ENCODE results near the gene DSTN.

Gene DSTN

DNA sequence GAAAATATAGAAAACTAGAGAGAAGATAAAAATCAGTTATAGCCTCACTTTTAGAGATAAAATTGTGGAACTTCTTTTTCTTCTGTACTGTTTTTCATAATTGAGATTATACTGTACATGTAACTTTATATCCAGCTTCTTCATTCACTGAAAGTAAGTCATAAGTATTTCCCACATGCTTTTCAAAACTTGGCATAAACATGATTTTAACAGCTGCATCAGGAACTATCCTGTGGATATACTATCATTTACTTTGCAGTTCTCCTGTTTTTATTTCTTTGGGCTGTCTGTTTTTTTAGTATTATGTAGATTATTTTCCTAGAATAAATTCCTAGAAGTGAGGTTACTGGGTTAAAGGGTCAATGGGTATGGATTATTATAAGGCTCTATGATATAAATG lies 14.8 kb downstream of the DSTN start:
- DNase-seq: no peak

DNA sequence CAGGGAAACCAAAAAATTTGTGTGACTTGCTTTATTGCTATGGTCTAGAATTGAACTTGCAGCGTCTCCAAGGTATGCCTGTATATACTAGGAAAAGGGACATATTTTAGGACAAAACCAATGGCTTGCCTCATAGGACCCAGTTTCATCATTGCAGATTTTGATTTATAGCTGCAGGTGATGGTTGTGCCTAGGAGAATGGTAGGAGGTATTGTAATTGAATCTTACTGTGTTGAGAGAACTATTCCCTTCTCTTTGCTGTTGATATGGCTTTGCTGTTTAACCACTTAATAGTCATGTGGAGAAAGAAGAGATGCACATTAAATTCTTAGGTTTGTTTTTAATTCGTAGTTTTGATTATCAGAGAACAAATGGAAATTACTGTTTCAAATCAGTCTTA lies 16.4 kb downstream of the DSTN start:
- DNase-seq: peak in 1 of 3 experiments; percentile 13

DNA sequence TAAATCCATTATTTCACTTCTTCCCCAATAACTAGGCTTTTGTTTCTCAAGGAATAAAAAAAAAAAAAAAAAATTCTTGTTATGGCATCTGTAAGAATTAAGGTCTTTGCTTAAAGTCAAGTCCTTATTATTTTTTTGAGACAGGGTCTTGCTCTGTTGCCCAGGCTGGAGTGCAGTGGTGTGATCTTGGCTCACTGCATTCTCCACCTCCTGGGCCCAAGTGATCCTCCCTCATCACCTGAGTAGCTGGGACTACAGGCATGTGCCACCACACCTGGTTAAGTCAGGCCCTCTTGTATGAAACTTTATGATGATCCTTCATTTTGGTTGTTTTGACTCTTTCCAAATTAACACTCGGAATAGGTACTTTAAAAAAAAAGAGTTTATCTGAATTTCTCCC lies 17.3 kb downstream of the DSTN start:
- no peak for DNase-seq

DNA sequence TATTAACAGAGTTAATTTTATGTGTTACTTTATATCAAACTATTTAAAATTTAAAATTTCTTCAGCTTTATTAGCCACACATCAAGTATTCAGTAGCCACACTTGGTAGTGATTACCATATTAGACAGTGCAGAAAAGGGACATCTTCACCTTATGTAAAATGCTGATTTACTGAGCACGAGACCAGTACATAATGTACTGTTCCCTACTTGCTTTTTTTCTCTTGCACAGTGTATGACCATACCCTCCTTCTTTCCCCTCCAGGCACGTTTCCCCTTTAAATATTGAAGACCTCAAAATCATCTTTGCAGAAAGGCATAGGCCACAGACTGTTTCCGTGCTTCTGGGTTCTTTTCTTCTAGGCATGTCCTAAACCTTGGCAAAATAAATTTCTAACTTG lies 17.9 kb downstream of the DSTN start:
- DNase-seq: no peak

DNA sequence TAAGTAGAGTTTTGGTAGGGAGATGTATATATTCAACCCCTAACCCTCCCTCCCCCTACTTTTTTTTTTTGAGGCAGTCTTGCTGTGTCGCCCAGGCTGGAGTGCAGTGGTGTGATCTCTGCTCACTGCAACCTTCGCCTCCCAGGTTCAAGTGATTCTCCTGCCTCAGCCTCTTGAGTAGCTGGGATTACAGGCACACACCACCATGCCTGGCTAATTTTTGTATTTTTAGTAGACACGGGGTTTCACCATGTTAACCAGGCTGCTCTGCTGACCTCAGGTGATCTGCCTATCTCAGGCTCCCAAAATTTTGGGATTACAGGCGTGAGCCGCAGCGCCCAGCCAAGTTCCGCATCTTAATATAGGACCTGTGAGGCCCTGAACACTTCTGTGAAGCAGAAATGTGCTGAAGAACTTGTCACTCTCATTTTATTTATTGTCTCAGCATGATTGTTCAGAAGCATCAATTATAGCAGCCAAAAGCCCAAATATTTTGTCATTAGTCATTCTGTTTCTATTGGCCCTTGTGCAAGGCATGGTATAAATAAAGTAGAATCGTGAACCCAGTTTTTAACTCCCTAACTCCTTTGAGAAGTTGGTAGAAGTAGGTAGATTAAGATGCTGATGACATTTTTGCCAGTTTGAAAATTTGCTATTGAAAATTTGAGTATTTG lies 19.4 kb downstream of the DSTN start:
- DNase-seq: peak in 1 of 3 experiments; percentile 63

DNA sequence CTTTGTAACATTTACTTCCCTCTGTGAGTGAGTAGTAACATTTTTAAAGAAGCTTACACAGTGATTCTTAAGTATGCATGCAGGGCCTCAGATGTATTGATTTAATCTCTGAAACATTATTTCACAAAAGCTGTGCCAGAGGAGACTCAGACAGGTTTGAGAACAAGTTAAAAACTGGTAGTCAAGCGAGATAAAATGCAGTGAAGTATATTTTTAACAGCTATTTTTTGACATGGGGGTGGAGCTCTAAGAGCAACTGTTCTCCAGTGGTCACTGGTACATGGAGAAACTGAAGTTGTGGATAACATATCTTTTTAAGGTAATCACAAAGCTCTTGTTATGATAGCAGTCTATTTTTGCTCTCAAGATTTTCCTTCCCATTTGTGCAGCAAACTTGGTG lies 20.4 kb downstream of the DSTN start:
- no peak for DNase-seq

DNA sequence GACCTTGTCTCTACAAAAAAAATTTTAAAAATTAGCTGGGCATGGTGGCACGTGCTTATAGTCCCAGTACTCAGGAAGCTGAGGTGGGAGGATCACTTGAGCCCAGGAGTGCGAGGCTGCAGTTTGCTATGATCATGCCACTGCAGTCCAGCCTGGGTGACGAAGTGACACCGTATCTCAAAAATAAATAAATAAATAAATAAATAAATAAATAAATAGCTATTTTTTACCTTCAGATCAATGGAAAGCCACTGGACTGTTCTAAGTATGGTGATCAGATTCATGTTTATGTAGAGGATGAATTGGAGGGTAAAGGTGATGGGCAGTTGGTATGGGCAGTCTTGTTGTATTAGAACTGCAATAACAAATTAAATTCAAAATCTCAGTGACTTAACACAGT lies 24.0 kb downstream of the DSTN start:
- no peak for DNase-seq

DNA sequence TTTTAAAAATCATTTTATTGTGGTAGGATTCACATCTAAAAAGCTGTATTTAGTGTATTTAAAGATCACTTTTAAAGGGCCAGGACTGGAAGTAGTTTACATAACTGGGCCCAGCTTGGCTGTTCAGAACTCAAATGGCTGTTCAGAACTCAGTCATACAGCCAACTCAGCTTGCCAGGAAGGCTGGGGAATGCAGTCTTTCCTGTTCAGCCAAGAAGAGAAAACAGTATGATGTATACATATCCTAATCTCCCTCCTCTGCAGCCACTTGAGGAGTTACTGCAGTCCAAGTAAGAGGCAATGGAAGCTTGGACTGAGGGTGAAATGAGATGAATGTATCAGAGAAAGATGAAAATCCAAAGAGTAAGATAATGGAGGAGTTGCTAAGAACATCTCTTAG lies 24.6 kb downstream of the DSTN start:
- no peak for DNase-seq

DNA sequence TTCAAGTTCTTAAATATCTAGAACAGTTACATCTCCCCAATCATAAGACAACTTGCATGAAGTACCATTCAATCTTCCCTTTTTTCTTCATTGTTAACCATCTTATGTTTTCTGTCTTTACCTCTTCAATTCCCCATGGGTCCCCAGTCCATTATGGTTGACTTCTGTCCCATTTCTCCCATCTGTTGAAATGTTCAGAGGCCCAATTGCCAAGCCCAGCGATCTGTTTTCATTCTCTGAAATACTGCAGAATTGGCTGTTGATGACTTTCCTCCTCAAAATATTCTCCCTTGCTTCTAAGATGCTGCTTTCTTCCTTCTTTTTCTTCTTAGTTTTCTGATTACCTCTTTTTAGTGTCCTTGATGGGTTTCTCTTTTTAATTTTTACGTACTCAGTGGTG lies 26.0 kb downstream of the DSTN start:
- DNase-seq: no peak

DNA sequence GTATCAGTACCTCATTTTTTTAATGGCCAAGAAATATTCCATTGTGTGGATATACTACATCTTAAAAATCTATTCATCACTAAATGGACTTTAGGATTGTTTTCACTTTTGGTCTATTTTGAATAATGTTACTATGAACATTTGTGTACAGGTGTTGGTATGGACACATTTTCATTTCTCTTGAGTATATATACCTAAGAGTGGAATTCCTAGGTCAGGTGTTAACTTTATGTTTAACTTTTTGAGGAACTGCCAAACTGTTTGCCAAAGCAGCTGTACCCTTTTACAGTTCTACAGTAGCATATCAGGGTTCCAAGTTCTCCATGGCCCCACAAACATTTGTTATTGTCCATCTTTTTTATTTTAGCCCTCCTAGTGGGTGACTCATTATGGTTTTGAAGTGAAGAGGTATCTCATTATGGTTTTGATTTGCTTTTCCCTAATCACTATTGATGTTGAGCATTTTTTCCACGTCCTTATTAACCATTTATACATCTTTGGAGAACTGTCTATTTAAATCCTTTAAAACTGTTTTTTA lies 28.2 kb downstream of the DSTN start:
- DNase-seq: no peak

DNA sequence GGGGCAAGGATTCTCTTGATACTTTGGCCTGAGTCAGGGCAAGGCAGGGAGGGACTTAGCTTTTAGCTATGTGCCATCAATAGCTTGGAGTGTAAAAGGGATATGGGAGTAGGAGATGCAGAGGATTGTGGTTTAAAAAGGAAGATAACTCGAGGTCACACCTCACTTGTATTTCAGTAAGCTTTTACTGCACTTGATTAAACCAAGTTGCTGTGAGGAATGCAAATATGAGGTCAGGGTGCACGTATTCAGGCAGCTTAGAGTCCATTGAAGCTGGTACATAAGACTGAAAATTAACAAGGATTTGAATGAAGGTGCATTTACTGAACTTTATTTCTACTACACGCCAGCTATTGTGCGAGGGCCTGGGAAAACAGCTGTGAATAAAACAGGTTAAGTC lies 32.1 kb downstream of the DSTN start:
- DNase-seq: no peak

DNA sequence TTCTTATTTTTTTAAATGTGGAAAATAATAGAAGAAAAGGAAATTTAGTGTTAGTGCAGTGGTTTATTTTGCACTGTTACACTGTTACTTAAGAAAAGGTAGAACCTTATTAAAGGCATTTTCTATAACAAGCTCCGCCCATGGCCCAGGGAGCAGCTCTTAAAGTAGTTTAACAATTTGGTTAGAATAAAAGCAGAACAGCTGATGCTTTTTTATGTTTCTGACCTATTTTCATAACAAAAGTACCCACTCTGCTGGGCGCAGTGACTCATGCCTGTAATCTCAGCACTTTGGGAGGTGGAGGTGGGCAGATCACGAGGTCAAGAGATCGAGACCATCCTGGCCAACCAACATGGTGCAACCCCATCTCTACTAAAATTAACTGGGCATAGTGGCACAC lies 32.6 kb downstream of the DSTN start:
- DNase-seq: no peak

DNA sequence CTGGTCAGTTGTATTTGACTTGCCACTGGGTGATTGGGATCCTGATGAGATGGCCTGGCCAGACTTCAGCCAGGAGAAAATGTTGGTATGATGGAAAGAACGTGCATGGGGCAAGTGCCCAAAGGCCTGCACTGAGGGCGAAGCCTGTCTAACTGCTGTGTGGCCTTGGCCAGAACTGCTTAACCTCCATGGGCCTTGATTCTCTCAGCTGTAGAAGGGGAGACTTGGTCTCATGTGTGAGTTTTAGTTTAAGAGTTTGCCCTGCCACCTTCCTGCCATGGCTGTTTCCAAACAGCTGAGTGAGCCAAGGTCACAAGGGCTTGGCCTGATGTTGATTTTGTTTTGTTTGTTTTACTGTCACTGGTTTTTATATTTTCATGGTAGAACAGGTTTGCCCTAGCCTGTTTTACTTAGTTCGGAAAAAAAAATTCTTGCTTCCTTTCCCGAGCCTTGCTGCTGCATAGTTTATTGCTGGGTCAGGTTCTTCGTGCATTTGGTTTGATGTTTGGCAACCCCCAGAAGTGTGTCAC lies 35.3 kb downstream of the DSTN start:
- DNase-seq: no peak

DNA sequence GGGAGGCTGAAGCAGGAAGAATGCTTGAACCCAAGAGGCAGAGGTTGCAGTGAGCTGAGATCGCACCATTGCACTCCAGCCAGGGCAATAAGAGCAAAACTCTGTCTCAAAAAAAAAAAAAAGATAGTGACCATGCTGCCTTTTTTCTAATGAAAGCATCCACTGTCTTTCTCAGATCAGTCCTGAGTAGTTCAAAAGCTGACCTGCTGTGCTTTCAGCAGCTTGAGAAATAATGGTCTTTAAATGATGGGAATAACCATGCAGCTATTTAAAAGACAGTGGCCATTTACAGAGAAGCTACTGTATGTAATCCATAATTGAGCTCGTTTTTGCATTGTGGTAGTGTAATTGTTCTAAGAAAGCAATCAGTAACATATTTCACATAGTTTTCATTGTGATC lies 36.1 kb downstream of the DSTN start:
- DNase-seq: no peak

DNA sequence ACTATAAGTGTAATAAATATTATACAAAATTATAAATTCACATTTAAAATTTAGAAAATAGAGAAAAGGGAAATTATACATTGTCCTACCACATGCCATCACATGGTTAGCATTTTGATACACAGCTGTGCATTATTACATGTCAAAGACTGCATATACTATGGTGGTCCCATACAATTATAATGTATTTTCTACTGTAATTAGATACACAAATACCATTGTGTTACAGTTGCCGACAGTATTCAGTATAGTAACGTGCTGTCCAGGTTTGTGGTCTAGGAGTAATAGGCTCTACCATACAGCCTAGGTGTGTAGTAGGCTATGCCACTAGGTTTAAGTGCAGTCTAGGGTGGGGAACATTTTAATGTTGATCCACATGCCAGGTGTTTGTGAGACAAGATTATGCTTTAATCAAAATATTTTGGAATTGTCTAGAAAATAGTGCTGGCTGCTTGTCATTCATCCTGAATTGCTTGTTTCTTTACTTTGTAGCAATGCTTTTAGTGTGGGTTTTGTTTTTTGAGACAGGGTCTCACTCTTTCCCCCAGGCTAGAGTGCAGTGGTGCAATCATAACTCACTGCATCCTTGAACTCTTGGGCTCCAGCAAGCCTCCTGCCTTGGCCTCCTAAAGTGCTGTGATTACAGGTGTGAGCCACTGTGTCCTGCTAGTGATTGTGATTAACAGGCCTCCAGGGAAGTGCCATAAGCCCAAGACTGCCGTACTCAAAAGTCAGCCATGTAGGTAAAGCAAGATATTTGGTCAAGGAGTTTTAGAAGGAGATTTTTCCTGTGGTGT lies 39.0 kb downstream of the DSTN start:
- DNase-seq: no peak

DNA sequence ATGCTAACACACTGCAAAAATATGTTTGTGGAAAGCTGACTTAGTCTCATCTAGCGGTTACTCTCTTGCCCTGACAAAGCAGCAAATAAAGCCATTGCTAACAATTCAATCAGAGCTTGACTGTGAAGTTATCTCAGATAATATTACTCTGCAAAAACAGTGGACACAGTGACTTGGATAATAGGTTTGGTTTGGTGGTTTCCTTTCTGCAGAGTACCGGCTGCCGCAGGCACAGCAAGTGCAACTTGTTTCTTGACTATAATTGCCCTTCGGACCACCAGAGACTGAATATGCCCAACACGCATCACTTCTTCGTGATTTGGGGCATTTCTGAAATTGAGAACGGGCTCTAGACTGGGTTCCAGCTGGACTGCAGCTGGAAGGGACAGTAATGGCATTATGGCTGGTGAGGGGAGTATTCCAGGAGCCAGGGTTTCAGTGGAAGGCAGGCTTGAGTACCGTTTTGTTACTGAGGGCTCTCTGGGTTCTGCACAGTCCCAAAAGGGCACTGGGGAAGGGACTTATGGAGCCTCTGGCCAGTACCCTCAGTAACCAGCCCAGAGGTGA lies 40.0 kb downstream of the DSTN start:
- no peak for DNase-seq

DNA sequence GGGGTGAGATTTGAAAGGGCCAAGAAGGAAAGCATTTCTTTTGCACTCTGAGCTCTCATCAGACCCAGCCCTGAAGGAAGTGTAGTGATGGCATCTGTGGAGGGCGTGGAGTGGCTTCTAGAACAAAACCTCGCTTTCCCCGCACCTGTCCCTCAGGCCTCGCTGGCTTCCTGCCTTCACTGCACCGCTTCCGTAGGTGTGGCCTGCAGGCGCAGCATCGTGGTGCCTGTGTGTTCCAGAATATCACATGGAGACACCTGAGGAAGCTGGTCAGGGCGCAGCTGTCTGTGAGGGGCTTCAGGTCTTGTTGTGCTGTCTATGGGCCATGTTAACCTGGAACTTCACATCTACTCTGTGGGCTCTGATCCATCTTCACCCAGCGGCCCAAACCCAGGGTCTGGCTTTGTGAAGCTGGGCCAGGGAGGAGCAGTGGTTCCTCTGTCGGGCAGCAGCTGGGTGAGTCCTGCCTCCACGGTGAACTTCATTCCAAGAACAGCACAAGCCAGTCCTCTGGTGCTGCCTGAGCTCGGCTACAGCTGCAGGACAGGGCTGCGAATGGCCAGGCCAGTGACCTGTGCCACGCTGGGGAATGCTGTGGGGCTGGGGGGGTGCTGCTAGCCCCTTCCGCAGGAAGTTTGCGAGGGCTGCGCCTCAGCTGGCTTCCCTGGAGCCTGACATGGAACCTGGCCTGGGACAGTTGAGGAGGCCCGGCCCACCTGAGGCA lies 40.9 kb downstream of the DSTN start:
- no peak for DNase-seq

DNA sequence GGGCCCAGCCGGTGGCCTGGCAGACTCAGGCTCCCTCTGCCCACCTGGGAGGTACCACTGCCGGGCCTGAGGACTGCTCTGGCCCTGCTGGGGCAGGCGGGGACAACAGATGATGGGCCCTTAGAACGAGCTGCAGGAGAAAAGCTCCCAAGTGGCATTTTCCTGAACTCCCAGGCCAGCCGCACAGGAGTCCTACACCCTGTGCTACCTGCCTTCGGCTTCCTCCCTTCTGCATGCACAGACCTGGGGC lies 41.3 kb downstream of the DSTN start:
- DNase-seq: no peak

DNA sequence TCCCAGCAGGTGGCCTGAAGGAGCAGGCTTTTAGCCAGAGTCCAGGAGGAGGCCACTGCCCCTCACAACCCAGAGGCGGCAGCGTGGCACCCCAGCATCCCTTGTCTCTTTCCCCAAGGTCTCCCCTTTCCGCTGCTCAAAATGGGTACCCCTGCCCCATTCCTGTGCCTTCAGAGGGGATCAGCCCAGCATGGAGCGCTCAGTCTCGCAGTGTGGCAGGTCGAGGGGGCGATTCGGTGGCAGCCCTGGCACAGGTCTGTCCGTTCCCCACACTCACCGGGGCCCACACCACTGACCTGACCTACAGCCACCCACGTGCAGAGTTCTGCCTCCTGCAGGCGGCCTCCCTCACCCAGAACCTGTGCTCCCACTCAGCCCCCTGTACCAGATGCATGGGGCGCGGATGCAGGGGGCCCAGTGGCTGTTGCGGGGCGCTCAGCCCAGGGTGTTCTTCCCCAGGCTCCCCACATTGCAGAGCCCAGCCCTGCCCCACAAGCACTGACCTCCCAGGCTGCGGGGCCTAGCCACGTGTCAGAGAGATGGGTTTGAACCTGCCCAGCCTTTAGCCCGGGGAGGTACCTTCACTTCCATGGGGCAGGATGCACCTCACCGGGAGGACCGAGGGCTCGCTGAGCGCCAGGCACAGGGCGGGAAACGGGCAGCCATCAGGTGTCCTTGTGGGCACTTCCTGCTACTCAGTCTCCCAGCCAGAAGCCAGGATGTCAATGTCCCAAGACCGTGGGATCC lies 41.8 kb downstream of the DSTN start:
- no peak for DNase-seq

DNA sequence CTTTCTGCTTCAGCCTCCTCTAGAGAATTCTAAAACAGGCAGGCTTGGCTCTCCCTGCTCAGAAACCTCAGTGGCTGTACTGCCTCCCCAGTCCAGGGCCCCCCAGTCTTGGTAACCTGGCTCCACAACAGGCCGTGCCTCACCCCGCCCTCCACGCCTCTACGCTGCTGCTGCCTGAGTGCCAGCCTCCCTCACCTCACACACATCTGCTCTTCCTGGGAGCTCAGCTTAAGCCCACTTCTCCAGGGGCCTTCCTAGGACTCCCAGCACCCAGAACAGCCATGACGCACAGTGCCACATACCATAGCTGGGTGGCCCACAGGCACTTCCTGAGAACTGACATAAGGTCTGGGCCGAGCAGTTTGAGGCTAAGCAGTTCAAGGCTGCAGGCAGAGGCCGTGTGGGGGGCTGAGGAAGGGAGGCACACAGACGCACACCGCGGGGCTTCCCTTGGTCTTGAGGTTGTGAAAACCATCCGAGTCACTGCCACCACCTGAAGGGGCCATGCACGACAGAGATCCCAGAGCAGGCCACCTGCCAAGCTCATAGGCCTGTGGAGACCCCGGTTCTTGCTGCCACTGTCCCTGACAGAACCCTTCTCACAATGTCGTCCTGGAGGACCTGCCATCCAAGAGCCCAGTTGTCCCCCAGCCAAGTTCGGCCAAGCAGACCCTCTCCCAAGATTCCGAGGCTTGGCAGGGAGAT lies 42.6 kb downstream of the DSTN start:
- no peak for DNase-seq

DNA sequence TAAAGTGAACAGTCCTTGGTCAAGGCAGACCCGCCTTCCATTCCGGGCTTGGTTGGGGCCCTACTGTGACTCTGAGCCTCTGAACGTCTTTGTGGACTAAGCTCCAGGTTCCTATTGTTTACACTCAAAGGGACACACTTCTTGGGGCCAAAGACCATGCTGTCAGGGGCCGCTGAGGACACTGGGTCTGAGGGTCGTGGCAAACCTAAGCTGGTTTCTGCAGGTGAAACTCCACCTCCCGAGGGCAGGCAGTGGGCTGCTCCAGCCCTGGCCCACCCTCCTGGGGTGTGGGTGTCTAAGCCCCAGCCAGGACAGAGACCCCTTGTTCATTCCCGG lies 43.1 kb downstream of the DSTN start:
- DNase-seq: no peak

All from NCI-H1417 (cell line).